GM12878 (cell line): ENCODE measurements around the gene HSPA2. TPM values are rescaled to one million over a fixed set of nuclear protein-coding genes. Genes with fewer than 3 reads are reported as not detected.

Experiments
- BACH1 ChIP-seq: fragments of 450-650 bp; IDR thresholded peaks from 2 replicates; pipeline ENCODE4 v1.6.1; 2017; ENCODE audit warnings: mild to moderate bottlenecking, borderline replicate concordance
- BHLHE40 ChIP-seq, 2 experiments: fragments of 450-650 bp in 1 of 2; IDR thresholded peaks; 2 replicates each; pipeline ENCODE4 v1.6.1; 2011 to 2017; ENCODE audit warnings: low read depth in 2 of 2, borderline replicate concordance in 1 of 2, improper control_type of control experiment in 1 of 2, low read length in 1 of 2, mild to moderate bottlenecking in 1 of 2
- CBX3 ChIP-seq: fragments of 200-600 bp; sonication (generic); IDR thresholded peaks from 2 replicates; pipeline ENCODE4 v1.6.1; 2016; ENCODE audit warnings: low read depth, borderline replicate concordance
- CREB1 ChIP-seq: IDR thresholded peaks from 2 replicates; pipeline ENCODE4 v1.6.1; 2012; ENCODE audit warnings: low read depth, mild to moderate bottlenecking, inconsistent platforms
- EED ChIP-seq: sonication (generic); IDR thresholded peaks from 2 replicates; pipeline ENCODE4 v1.6.1; 2016; ENCODE audit warnings: antibody characterized with exemption, low read depth
- EP300 ChIP-seq, 2 experiments: fragments of 150-350 bp in 1 of 2; IDR thresholded peaks; 2 replicates each; pipeline ENCODE4 v1.6.1; 2011 to 2012; ENCODE audit warnings: low read depth in 2 of 2, low read length in 2 of 2, borderline replicate concordance in 1 of 2, improper control_type of control experiment in 1 of 2, inconsistent platforms in 1 of 2; ENCODE audit not compliant: control insufficient read depth in 1 of 2
- FOXK2 ChIP-seq: fragments of 450-650 bp; IDR thresholded peaks from 2 replicates; pipeline ENCODE4 v1.6.1; 2017; ENCODE audit warnings: mild to moderate bottlenecking, moderate library complexity
- KLF5 ChIP-seq: fragments of 450-650 bp; IDR thresholded peaks from 2 replicates; pipeline ENCODE4 v1.6.1; 2014; ENCODE audit warnings: mild to moderate bottlenecking; ENCODE audit not compliant: partially characterized antibody
- NR2C1 ChIP-seq: fragments of 450-650 bp; IDR thresholded peaks from 2 replicates; pipeline ENCODE4 v1.6.1; 2017; ENCODE audit warnings: antibody characterized with exemption, mild to moderate bottlenecking, moderate library complexity
- PAX8 ChIP-seq: fragments of 450-650 bp; IDR thresholded peaks from 2 replicates; pipeline ENCODE4 v1.6.1; 2017; ENCODE audit warnings: mild to moderate bottlenecking, moderate library complexity
- RB1 ChIP-seq: fragments of 450-650 bp; formaldehyde crosslinking; IDR thresholded peaks from 2 replicates; pipeline ENCODE4 v1.6.1; 2017; ENCODE audit warnings: mild to moderate bottlenecking, borderline replicate concordance
- SMARCA5 ChIP-seq: fragments of 450-650 bp; IDR thresholded peaks from 2 replicates; pipeline ENCODE4 v1.6.1; 2017; ENCODE audit warnings: mild to moderate bottlenecking
- SPI1 ChIP-seq: IDR thresholded peaks from 2 replicates; pipeline ENCODE4 v1.6.1; 2011; ENCODE audit warnings: low read depth, mild to moderate bottlenecking, low read length, moderate library complexity, borderline replicate concordance; ENCODE audit not compliant: insufficient read depth
- SREBF2 ChIP-seq: IDR thresholded peaks from 2 replicates; pipeline ENCODE4 v1.6.1; 2012; ENCODE audit warnings: mild to moderate bottlenecking, low read length
- STAT1 ChIP-seq: fragments of 450-650 bp; conservative IDR thresholded peaks from 2 replicates; pipeline ENCODE4 v1.6.1; 2014; ENCODE audit warnings: antibody characterized with exemption, mild to moderate bottlenecking
- polyA plus RNA-seq, 11 experiments: library from polyadenylated mRNA; depleted of rRNA in 4 of 11; unstranded in 6 of 11; stranded (reverse) in 5 of 11; fragments of >200 nt; fragmentation: Nextera tagmentation in 4 of 11; fragmentation: Illumina TruSeq in 1 of 11; extraction: Ambion mirVana in 4 of 11; extraction: Trizol in 1 of 11; gene quantifications; 1 replicate in 1 of 11; 2 replicates in 10 of 11; pipeline versions ENCODE4 v1.2.1 to v1.2.3, GENCODE V29; 2011 to 2016; ENCODE audit warnings: inconsistent platforms in 2 of 11, missing spikeins in 2 of 11, low read depth in 1 of 11
- total RNA-seq, 4 experiments: library from RNA; depleted of rRNA in 3 of 4; stranded (reverse); fragments of >200 nt in 3 of 4; fragmentation: Illumina TruSeq in 1 of 4; extraction: Trizol in 1 of 4; gene quantifications; 2 replicates each; pipeline versions ENCODE4 v1.2.1 to v1.2.3, GENCODE V29; 2013 to 2021
- TF ChIP-seq, protein P1 (sequence below): fragments of 450-650 bp; IDR thresholded peaks from 2 replicates; pipeline ENCODE4 v1.6.1; 2017; ENCODE audit warnings: mild to moderate bottlenecking, moderate library complexity
- TF ChIP-seq, protein P2 (sequence below): IDR thresholded peaks from 2 replicates; pipeline ENCODE4 v1.6.1; 2011; ENCODE audit warnings: mild to moderate bottlenecking, low read depth, low read length, moderate library complexity; ENCODE audit not compliant: insufficient replicate concordance
- TF ChIP-seq, protein P3 (sequence below): IDR thresholded peaks from 2 replicates; pipeline ENCODE4 v1.6.1; 2012; ENCODE audit warnings: low read depth, low read length, improper control_type of control experiment

HSPA2 gene
- total and polyA plus RNA-seq, 10 of the 15 experiments (the other 5 are each of a cell fraction or from before 2014, with no cell fraction given) = 0.02 to 1.2 (median 0.65) TPM

DNA sequence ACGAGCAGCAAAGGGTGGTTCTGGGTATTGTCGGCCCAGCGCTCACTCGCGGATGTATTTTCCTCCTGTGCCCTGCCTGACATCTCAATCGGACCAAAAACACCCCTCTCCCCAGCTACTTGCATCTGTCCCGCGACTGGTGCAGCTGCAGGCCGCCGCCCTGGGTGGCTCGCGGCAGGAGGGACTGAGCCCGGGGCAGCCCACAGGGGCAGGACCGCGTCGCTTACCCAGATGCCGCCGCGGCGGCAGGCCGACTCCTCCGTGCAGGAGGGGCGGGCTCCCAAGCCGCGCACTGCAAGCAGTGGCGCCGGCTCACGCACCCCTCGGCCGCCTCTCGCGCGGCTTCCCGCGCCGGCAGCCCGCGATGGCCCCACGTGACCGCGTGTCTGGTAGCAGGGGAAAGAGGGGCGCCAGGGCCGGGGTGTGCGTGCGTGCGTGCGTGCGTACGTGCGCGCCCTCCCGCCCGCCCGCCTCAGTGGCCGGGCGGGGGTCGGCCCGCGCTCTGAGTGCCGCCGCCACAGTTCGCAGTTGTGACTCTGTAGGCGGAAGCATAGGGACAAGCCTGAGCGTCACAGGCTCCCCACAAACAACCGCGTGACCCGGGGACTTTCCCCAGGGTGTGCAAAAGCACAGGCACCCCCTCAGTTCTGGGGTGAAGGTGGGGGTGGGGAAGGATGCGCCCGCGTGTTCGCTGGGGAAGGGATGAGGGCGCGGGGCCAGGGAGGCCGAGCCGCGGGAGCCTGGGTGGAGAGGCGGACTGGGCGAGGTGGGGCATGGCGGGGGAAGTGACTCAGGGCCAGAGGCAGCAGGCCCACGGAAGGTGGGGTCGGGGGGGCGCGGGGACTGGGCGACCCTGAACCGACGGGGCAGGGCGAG lies 36.9 kb upstream of the HSPA2 start, which contains the start of gene ZBTB25 (continued):
- TF ChIP-seq, protein P1, sequence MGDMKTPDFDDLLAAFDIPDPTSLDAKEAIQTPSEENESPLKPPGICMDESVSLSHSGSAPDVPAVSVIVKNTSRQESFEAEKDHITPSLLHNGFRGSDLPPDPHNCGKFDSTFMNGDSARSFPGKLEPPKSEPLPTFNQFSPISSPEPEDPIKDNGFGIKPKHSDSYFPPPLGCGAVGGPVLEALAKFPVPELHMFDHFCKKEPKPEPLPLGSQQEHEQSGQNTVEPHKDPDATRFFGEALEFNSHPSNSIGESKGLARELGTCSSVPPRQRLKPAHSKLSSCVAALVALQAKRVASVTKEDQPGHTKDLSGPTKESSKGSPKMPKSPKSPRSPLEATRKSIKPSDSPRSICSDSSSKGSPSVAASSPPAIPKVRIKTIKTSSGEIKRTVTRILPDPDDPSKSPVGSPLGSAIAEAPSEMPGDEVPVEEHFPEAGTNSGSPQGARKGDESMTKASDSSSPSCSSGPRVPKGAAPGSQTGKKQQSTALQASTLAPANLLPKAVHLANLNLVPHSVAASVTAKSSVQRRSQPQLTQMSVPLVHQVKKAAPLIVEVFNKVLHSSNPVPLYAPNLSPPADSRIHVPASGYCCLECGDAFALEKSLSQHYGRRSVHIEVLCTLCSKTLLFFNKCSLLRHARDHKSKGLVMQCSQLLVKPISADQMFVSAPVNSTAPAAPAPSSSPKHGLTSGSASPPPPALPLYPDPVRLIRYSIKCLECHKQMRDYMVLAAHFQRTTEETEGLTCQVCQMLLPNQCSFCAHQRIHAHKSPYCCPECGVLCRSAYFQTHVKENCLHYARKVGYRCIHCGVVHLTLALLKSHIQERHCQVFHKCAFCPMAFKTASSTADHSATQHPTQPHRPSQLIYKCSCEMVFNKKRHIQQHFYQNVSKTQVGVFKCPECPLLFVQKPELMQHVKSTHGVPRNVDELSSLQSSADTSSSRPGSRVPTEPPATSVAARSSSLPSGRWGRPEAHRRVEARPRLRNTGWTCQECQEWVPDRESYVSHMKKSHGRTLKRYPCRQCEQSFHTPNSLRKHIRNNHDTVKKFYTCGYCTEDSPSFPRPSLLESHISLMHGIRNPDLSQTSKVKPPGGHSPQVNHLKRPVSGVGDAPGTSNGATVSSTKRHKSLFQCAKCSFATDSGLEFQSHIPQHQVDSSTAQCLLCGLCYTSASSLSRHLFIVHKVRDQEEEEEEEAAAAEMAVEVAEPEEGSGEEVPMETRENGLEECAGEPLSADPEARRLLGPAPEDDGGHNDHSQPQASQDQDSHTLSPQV = peak; percentile 72; the same call in 1 of the 2 replicates
- TF ChIP-seq EED (0 out of 2 replicates have a peak, but pooled peaks have one; percentile 25), BACH1 (peak; percentile 46; the same call in 1 of the 2 replicates), EP300 (IDR thresholded peaks at IDR 0.05; ENCODE audit: borderline replicate concordance in 1 of 2, control insufficient read depth in 1 of 2, low read depth in 2 of 2, low read length in 2 of 2) (peak; percentile 82 to 86), SPI1 (no peak), SMARCA5 (no peak; the same call in 1 of the 2 replicates), FOXK2 (no peak), PAX8 (no peak), SREBF2 (no peak), RB1 (peak; percentile 87; the same call in 1 of the 2 replicates), CBX3 (no peak), CREB1 (peak; percentile 77), NR2C1 (0 out of 2 replicates have a peak, but pooled peaks have one; percentile 18), BHLHE40 (IDR thresholded peaks at IDR 0.05; ENCODE audit: borderline replicate concordance in 1 of 2, low read depth in 2 of 2, low read length in 1 of 2) (peak; percentile 73 to 96), STAT1 (no peak), KLF5 (no peak)
- TF ChIP-seq, protein P2, sequence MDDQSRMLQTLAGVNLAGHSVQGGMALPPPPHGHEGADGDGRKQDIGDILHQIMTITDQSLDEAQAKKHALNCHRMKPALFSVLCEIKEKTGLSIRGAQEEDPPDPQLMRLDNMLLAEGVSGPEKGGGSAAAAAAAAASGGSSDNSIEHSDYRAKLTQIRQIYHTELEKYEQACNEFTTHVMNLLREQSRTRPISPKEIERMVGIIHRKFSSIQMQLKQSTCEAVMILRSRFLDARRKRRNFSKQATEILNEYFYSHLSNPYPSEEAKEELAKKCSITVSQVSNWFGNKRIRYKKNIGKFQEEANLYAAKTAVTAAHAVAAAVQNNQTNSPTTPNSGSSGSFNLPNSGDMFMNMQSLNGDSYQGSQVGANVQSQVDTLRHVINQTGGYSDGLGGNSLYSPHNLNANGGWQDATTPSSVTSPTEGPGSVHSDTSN = no peak
- TF ChIP-seq, protein P3, sequence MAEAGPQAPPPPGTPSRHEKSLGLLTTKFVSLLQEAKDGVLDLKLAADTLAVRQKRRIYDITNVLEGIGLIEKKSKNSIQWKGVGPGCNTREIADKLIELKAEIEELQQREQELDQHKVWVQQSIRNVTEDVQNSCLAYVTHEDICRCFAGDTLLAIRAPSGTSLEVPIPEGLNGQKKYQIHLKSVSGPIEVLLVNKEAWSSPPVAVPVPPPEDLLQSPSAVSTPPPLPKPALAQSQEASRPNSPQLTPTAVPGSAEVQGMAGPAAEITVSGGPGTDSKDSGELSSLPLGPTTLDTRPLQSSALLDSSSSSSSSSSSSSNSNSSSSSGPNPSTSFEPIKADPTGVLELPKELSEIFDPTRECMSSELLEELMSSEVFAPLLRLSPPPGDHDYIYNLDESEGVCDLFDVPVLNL = peak; percentile 69
